ENCODE measurements around the gene USP24.
"Not testable (repeated sequence)": the region's sequence is repeated elsewhere in the genome, so short reads cannot be mapped to it uniquely, and the experiment has no call there.

The USP24 gene

GRCh38 chr1:55031098-55031497, 184.1 kb downstream of the USP24 start:
- DNase-seq, result not testable (repeated sequence)

- not testable (repeated sequence) for DNase-seq
Measured at GRCh38 chr1:55026682-55027081, 188.5 kb downstream of the USP24 start.

GRCh38 chr1:55024163-55024562, 191.0 kb downstream of the USP24 start:
- DNase-seq, result not testable (repeated sequence)

GRCh38 chr1:55021942-55022546, 193.1 kb downstream of the USP24 start:
- DNase-seq, result peak; percentile 91

GRCh38 chr1:55018395-55018794, 196.8 kb downstream of the USP24 start:
- DNase-seq, result no peak

Data from EL (cell line).